ENCODE results near the gene LAMB4. TPM values are rescaled to one million over a fixed set of nuclear protein-coding genes. Genes with fewer than 3 reads are reported as not detected.

The LAMB4 gene
- total RNA-seq, 2 experiments from 2014 or later = 0.08 to 0.11 TPM

GRCh38 chr7:107993891-107994291, 136.3 kb downstream of the LAMB4 start:
- no peak overlapping the region for H3K27ac ChIP-seq (ENCODE audit: low read depth in 1 of 2, low read length in 2 of 2)
- CTCF ChIA-PET = no interaction called here
- H3K27me3 Mint-ChIP-seq = peaks cover 64% of the 10 kb centered on the region
- TF ChIP-seq CTCF (IDR thresholded peaks at IDR 0.05) = no peak
- ATAC-seq (ENCODE audit: poor library complexity) (no peak), DNase-seq (no peak)
- no peaks in the 10 kb centered on the region for H3K9me3 Mint-ChIP-seq
- H3K27ac Mint-ChIP-seq = no peak overlapping the region
- no peak overlapping the region for H3K4me3 ChIP-seq (ENCODE audit: low read length)
- no peak overlapping the region for H3K4me3 Mint-ChIP-seq
- intact Hi-C loops (cut with DNase I, micrococcal nuclease) = no loop called here
- H3K27me3 ChIP-seq (ENCODE audit: control insufficient read depth in 1 of 2, insufficient read depth in 2 of 2, low read length in 2 of 2) = peaks cover 8 to 12% of the 10 kb centered on the region in 2 experiments
- no peaks in the 10 kb centered on the region for H3K4me1 ChIP-seq (ENCODE audit: insufficient read depth, low read length)
- no peaks in the 10 kb centered on the region for H3K36me3 ChIP-seq (ENCODE audit: insufficient read depth, low read length)
- H3K36me3 Mint-ChIP-seq (ENCODE audit: low read depth) = no peaks in the 10 kb centered on the region
- POLR2A ChIA-PET = no interaction called here
- H3K9me3 ChIP-seq (ENCODE audit: control insufficient read depth in 1 of 2, insufficient read depth in 1 of 2, low read length in 2 of 2) = no peaks in the 10 kb centered on the region
- no peaks in the 10 kb centered on the region for H3K4me1 Mint-ChIP-seq (ENCODE audit: low read depth)

- H3K4me1 Mint-ChIP-seq (ENCODE audit: low read depth) = no peaks in the 10 kb centered on the region
- no peaks in the 10 kb centered on the region for H3K36me3 Mint-ChIP-seq (ENCODE audit: low read depth)
- H3K4me3 Mint-ChIP-seq = no peak overlapping the region
- POLR2A ChIA-PET = interaction anchor here (0.6 kb wide), 1 partner anchor 19 kb away, joined by 3 read pairs; no protein-coding TSS in a partner anchor
- no peak for ATAC-seq (ENCODE audit: poor library complexity)
- H3K4me1 ChIP-seq (ENCODE audit: insufficient read depth, low read length) = no peaks in the 10 kb centered on the region
- H3K27ac ChIP-seq (ENCODE audit: low read depth in 1 of 2, low read length in 2 of 2) = no peak overlapping the region
- H3K27me3 Mint-ChIP-seq = peaks cover 52% of the 10 kb centered on the region
- H3K36me3 ChIP-seq (ENCODE audit: insufficient read depth, low read length) = no peaks in the 10 kb centered on the region
- H3K27me3 ChIP-seq (ENCODE audit: control insufficient read depth in 1 of 2, insufficient read depth in 2 of 2, low read length in 2 of 2) = peaks cover 6% of the 10 kb centered on the region in 2 experiments
- H3K4me3 ChIP-seq (ENCODE audit: low read length) = no peak overlapping the region
- CTCF ChIA-PET = no interaction called here
- TF ChIP-seq CTCF (IDR thresholded peaks at IDR 0.05) = no peak
- no peaks in the 10 kb centered on the region for H3K9me3 ChIP-seq (ENCODE audit: control insufficient read depth in 1 of 2, insufficient read depth in 1 of 2, low read length in 2 of 2)
- intact Hi-C loops (cut with DNase I, micrococcal nuclease) = no loop called here
- no peak for DNase-seq
- no peak overlapping the region for H3K27ac Mint-ChIP-seq
- H3K9me3 Mint-ChIP-seq = no peaks in the 10 kb centered on the region
Observed at GRCh38 chr7:107989618-107990373, 140.4 kb downstream of the LAMB4 start.

- H3K4me3 Mint-ChIP-seq = no peak overlapping the region
- peaks cover 8% of the 10 kb centered on the region for H3K27me3 Mint-ChIP-seq
- H3K4me1 Mint-ChIP-seq (ENCODE audit: low read depth) = no peaks in the 10 kb centered on the region
- no peak overlapping the region for H3K27ac Mint-ChIP-seq
- Histone ChIP-seq H3K36me3 (ENCODE audit: insufficient read depth, low read length) (no peaks in the 10 kb centered on the region), H3K27me3 (ENCODE audit: control insufficient read depth in 1 of 2, insufficient read depth in 2 of 2, low read length in 2 of 2) (no peaks in the 10 kb centered on the region), H3K4me1 (ENCODE audit: insufficient read depth, low read length) (no peaks in the 10 kb centered on the region), H3K4me3 (ENCODE audit: low read length) (no peak overlapping the region), H3K27ac (ENCODE audit: low read depth in 1 of 2, low read length in 2 of 2) (no peak overlapping the region), H3K9me3 (ENCODE audit: control insufficient read depth in 1 of 2, insufficient read depth in 1 of 2, low read length in 2 of 2) (no peaks in the 10 kb centered on the region)
- intact Hi-C loops (cut with DNase I, micrococcal nuclease) = no loop called here
- no peak for TF ChIP-seq CTCF (IDR thresholded peaks at IDR 0.05)
- ChIA-PET POLR2A (no interaction called here), CTCF (no interaction called here)
- no peaks in the 10 kb centered on the region for H3K36me3 Mint-ChIP-seq (ENCODE audit: low read depth)
- no peaks in the 10 kb centered on the region for H3K9me3 Mint-ChIP-seq
- no peak for DNase-seq
- no peak for ATAC-seq (ENCODE audit: poor library complexity)
Observed at GRCh38 chr7:107982918-107983389, 147.2 kb downstream of the LAMB4 start.
